Endothelial cell (in vitro differentiated cells): ENCODE results near the gene PHEX. TPM values are rescaled to one million over a fixed set of nuclear protein-coding genes. Genes with fewer than 3 reads are reported as not detected.

Source experiments
- DNase-seq: peaks from one replicate; pipeline ENCODE4 v3.0.0; 2021; ENCODE audit warnings: low spot score
- H3K27ac Mint-ChIP-seq: one replicate; pipeline ENCODE4 v1.8.0; 2021; ENCODE audit warnings: mixed read lengths, inconsistent platforms; ENCODE audit not compliant: unreplicated experiment
- H3K27me3 Mint-ChIP-seq: one replicate; pipeline ENCODE4 v1.8.0; 2021; ENCODE audit warnings: mild to moderate bottlenecking, moderate library complexity, mixed read lengths, inconsistent platforms; ENCODE audit not compliant: unreplicated experiment
- H3K36me3 Mint-ChIP-seq: one replicate; pipeline ENCODE4 v1.8.0; 2021; ENCODE audit warnings: mild to moderate bottlenecking, low read depth, mixed read lengths, inconsistent platforms; ENCODE audit not compliant: unreplicated experiment
- H3K4me1 Mint-ChIP-seq: one replicate; pipeline ENCODE4 v1.8.0; 2021; ENCODE audit warnings: mild to moderate bottlenecking, mixed read lengths, inconsistent platforms; ENCODE audit not compliant: unreplicated experiment
- H3K4me3 Mint-ChIP-seq: one replicate; pipeline ENCODE4 v1.8.0; 2021; ENCODE audit warnings: mild to moderate bottlenecking, mixed read lengths, inconsistent platforms; ENCODE audit not compliant: unreplicated experiment
- H3K9me3 Mint-ChIP-seq: one replicate; pipeline ENCODE4 v1.8.0; 2021; ENCODE audit warnings: mixed read lengths, inconsistent platforms; ENCODE audit not compliant: unreplicated experiment
- total RNA-seq: library from RNA; stranded (reverse); fragmentation: NEBNext Ultra II Directional; extraction: Animal tissue kit (Norgen Biotek cat#: 25700); gene quantifications from one replicate; pipeline ENCODE4 v1.2.1, GENCODE V29; 2021; ENCODE audit not compliant: unreplicated experiment
- TF ChIP-seq, protein P1 (sequence below): fragments of 200-600 bp; sonication (generic); IDR thresholded peaks from one replicate; pipeline ENCODE4 v1.5.0; 2021; ENCODE audit warnings: antibody characterized with exemption; ENCODE audit not compliant: unreplicated experiment

PHEX gene
- total RNA-seq, 1 donor from 2014 or later: 0.46 TPM

GRCh38 chrX:22147214-22147613 is 115.1 kb downstream of the PHEX start:
- Mint-ChIP-seq H3K9me3 (no peaks in the 10 kb centered on the region), H3K27ac (no peak overlapping the region)

DNA sequence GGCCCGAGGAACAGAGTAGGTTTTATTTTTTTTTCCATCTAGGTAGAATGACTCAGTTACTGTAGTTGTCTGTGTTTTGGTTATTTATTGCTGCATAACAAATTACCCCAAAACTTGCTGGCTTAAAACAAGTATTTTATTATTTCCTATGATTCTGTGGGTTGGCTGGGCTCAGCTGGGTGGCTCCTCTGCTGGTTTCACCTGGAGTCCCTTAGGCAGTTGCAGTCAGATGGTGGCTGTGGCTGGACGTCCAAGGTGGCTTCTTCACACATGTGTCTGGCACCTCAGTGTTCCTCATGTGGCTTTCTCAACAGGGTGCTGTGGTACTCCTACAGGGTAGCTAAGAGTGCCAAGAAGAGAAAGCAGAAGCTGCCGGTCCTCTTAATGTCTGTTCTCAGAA is 115.8 kb downstream of the PHEX start:
- TF ChIP-seq, protein P1, sequence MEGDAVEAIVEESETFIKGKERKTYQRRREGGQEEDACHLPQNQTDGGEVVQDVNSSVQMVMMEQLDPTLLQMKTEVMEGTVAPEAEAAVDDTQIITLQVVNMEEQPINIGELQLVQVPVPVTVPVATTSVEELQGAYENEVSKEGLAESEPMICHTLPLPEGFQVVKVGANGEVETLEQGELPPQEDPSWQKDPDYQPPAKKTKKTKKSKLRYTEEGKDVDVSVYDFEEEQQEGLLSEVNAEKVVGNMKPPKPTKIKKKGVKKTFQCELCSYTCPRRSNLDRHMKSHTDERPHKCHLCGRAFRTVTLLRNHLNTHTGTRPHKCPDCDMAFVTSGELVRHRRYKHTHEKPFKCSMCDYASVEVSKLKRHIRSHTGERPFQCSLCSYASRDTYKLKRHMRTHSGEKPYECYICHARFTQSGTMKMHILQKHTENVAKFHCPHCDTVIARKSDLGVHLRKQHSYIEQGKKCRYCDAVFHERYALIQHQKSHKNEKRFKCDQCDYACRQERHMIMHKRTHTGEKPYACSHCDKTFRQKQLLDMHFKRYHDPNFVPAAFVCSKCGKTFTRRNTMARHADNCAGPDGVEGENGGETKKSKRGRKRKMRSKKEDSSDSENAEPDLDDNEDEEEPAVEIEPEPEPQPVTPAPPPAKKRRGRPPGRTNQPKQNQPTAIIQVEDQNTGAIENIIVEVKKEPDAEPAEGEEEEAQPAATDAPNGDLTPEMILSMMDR: no peak
- DNase-seq: no peak
- Mint-ChIP-seq H3K36me3 (no peaks in the 10 kb centered on the region), H3K4me3 (no peak overlapping the region), H3K27ac (no peak overlapping the region), H3K4me1 (no peaks in the 10 kb centered on the region), H3K27me3 (no peaks in the 10 kb centered on the region), H3K9me3 (no peaks in the 10 kb centered on the region)

More at GRCh38 chrX:22147214-22147613, 115.1 kb downstream of the PHEX start:
- Mint-ChIP-seq H3K4me3 (no peak overlapping the region), H3K27me3 (no peaks in the 10 kb centered on the region), H3K4me1 (no peaks in the 10 kb centered on the region), H3K36me3 (no peaks in the 10 kb centered on the region)
- no peak for DNase-seq
- TF ChIP-seq, protein P1: no peak

GRCh38 chrX:22148565-22148964 is 116.4 kb downstream of the PHEX start:
- Mint-ChIP-seq H3K4me1 (no peaks in the 10 kb centered on the region), H3K27ac (no peak overlapping the region), H3K27me3 (no peaks in the 10 kb centered on the region), H3K4me3 (no peak overlapping the region), H3K36me3 (no peaks in the 10 kb centered on the region), H3K9me3 (no peaks in the 10 kb centered on the region)
- no peak for DNase-seq
- TF ChIP-seq, protein P1: no peak

- TF ChIP-seq, protein P1: no peak
- Mint-ChIP-seq H3K27ac (no peak overlapping the region), H3K4me3 (no peak overlapping the region), H3K36me3 (no peaks in the 10 kb centered on the region), H3K4me1 (no peaks in the 10 kb centered on the region), H3K27me3 (no peaks in the 10 kb centered on the region), H3K9me3 (no peaks in the 10 kb centered on the region)
- DNase-seq: no peak
Observed at GRCh38 chrX:22150371-22150770, 118.2 kb downstream of the PHEX start.

- Mint-ChIP-seq H3K4me1 (no peaks in the 10 kb centered on the region), H3K4me3 (no peak overlapping the region), H3K27me3 (no peaks in the 10 kb centered on the region), H3K36me3 (no peaks in the 10 kb centered on the region), H3K9me3 (no peaks in the 10 kb centered on the region), H3K27ac (no peak overlapping the region)
- no peak for DNase-seq
- TF ChIP-seq, protein P1: no peak
Observed at GRCh38 chrX:22155126-22155525, 123.0 kb downstream of the PHEX start.
